ENCODE measurements around the gene HOXB3.

HOXB3 gene

GRCh38 chr17:48611681-48612455 lies 21.8 kb upstream of the HOXB3 start:
- no peak for DNase-seq

GRCh38 chr17:48611213-48611612 lies 21.2 kb upstream of the HOXB3 start:
- no peak for DNase-seq

- DNase-seq = peak; percentile 9
These were observed 20.5 kb upstream of the HOXB3 start, which contains the start of gene HOXB7 for GRCh38 chr17:48610282-48611211. TSS of gene HOXB7 (minus strand) at chr17:48611017. CDS start at chr17:48610918, 99 bp downstream.

GRCh38 chr17:48609759-48610281 lies 19.8 kb upstream of the HOXB3 start:
- DNase-seq = no peak

- no peak for DNase-seq
These were observed 19.0 kb upstream of the HOXB3 start for GRCh38 chr17:48609033-48609432.

GRCh38 chr17:48608494-48608834 lies 18.4 kb upstream of the HOXB3 start:
- no peak for DNase-seq

GRCh38 chr17:48606892-48607614 lies 17.0 kb upstream of the HOXB3 start:
- no peak for DNase-seq

GRCh38 chr17:48605991-48606891 lies 16.2 kb upstream of the HOXB3 start:
- no peak for DNase-seq

- DNase-seq = no peak
These were observed 15.4 kb upstream of the HOXB3 start for GRCh38 chr17:48605409-48605919.

- no peak for DNase-seq
These were observed 14.8 kb upstream of the HOXB3 start, which contains the start of gene HOXB6 for GRCh38 chr17:48604770-48605329. TSS of gene HOXB6 (minus strand) at chr17:48604986. CDS start at chr17:48598150, 6,836 bp downstream.

- DNase-seq = no peak
These were observed 14.1 kb upstream of the HOXB3 start for GRCh38 chr17:48603959-48604769.

- DNase-seq = no peak
These were observed 11.7 kb upstream of the HOXB3 start for GRCh38 chr17:48601539-48602425.

- DNase-seq = no peak
These were observed 11.1 kb upstream of the HOXB3 start for GRCh38 chr17:48601207-48601538.

GRCh38 chr17:48600244-48601098 lies 10.4 kb upstream of the HOXB3 start:
- no peak for DNase-seq

GRCh38 chr17:48599354-48599753 lies 9.3 kb upstream of the HOXB3 start:
- DNase-seq = no peak

- no peak for DNase-seq
These were observed 8.7 kb upstream of the HOXB3 start for GRCh38 chr17:48598736-48599135.

- no peak for DNase-seq
These were observed 8.0 kb upstream of the HOXB3 start for GRCh38 chr17:48597778-48598631.

GRCh38 chr17:48597528-48597777 lies 7.4 kb upstream of the HOXB3 start:
- no peak for DNase-seq
